Measurements from ENCODE around the gene SPACA9.

- TF ChIP-seq EZH2phosphoT487 (IDR thresholded peaks at IDR 0.05; ENCODE audit: low read depth) (no peak), CTCF (IDR thresholded peaks at IDR 0.05; ENCODE audit: low read depth, low read length) (no peak)
Observed at GRCh38 chr9:132863096-132863495, 15.6 kb upstream of the SPACA9 start.

Data from OCI-LY3 (cell line).